GM23248 (cell line): ENCODE measurements around the gene GPR18. TPM values are rescaled to one million over a fixed set of nuclear protein-coding genes. Genes with fewer than 3 reads are reported as not detected.

Source experiments
- DNase-seq: peaks from one replicate; pipeline ENCODE4 v3.0.0-alpha.2; 2015
- H2AFZ ChIP-seq: fragments of 200-600 bp; sonication (generic); 2 replicates; pipeline ENCODE4 v1.6.1; 2016; ENCODE audit warnings: antibody characterized with exemption
- H3F3A ChIP-seq: fragments of 200-600 bp; sonication (generic); 2 replicates; pipeline ENCODE4 v1.6.1; 2016; ENCODE audit warnings: mild to moderate bottlenecking, antibody characterized with exemption, mixed run types; ENCODE audit not compliant: insufficient read depth
- H3K27ac ChIP-seq: fragments of 200-600 bp; sonication (generic); 2 replicates; pipeline ENCODE4 v1.5.1; 2016; ENCODE audit warnings: mild to moderate bottlenecking
- H3K27me3 ChIP-seq: fragments of 200-600 bp; sonication (generic); replicated peaks from 2 replicates; pipeline ENCODE4 v1.6.1; 2016; ENCODE audit warnings: mild to moderate bottlenecking; ENCODE audit not compliant: insufficient read depth
- H3K36me3 ChIP-seq: fragments of 200-600 bp; sonication (generic); 2 replicates; pipeline ENCODE4 v1.6.1; 2016; ENCODE audit warnings: low read depth, mild to moderate bottlenecking
- H3K4me1 ChIP-seq: fragments of 200-600 bp; sonication (generic); 2 replicates; pipeline ENCODE4 v1.6.1; 2016; ENCODE audit warnings: mild to moderate bottlenecking; ENCODE audit not compliant: insufficient read depth
- H3K4me2 ChIP-seq: fragments of 200-600 bp; sonication (generic); one replicate; pipeline ENCODE4 v1.6.1; 2016; ENCODE audit warnings: mild to moderate bottlenecking; ENCODE audit not compliant: unreplicated experiment
- H3K4me3 ChIP-seq: fragments of 200-600 bp; sonication (generic); 2 replicates; pipeline ENCODE4 v1.5.1; 2016; ENCODE audit warnings: mild to moderate bottlenecking
- H3K79me2 ChIP-seq: fragments of 200-600 bp; sonication (generic); 2 replicates; pipeline ENCODE4 v1.6.1; 2016; ENCODE audit warnings: mild to moderate bottlenecking; ENCODE audit not compliant: insufficient read depth
- H3K9ac ChIP-seq: fragments of 200-600 bp; sonication (generic); 2 replicates; pipeline ENCODE4 v1.6.1; 2016; ENCODE audit warnings: mild to moderate bottlenecking
- H3K9me2 ChIP-seq: fragments of 200-600 bp; sonication (generic); 2 replicates; pipeline ENCODE4 v1.6.1; 2016; ENCODE audit warnings: mixed run types, mild to moderate bottlenecking, moderate library complexity; ENCODE audit not compliant: insufficient read depth
- H3K9me3 ChIP-seq: fragments of 200-600 bp; sonication (generic); one replicate; pipeline ENCODE4 v1.6.1; 2017; ENCODE audit warnings: low read depth
- H4K20me1 ChIP-seq: fragments of 200-600 bp; sonication (generic); 2 replicates; pipeline ENCODE4 v1.6.0; 2016; ENCODE audit not compliant: insufficient read depth
- EZH2 ChIP-seq: fragments of 200-600 bp; sonication (generic); IDR thresholded peaks from 2 replicates; pipeline ENCODE4 v1.6.1; 2018; ENCODE audit warnings: antibody characterized with exemption, mild to moderate bottlenecking; ENCODE audit not compliant: insufficient read depth, poor library complexity, severe bottlenecking
- EZH2phosphoT487 ChIP-seq: fragments of 200-600 bp; sonication (generic); IDR thresholded peaks from 2 replicates; pipeline ENCODE4 v1.6.1; 2018; ENCODE audit warnings: antibody characterized with exemption, moderate library complexity, mild to moderate bottlenecking, low read depth; ENCODE audit not compliant: insufficient read depth
- WGBS, 2 experiments: methylation state at CpG; one replicate each; pipeline ENCODE4 v1.1.6; 2015 to 2017; ENCODE audit warnings: low lambda C conversion rate in 2 of 2, low coverage in 1 of 2; ENCODE audit errors: missing lambda C conversion rate in 2 of 2; 5-methylcytosine and 5-hydroxymethylcytosine counted together
- in situ Hi-C: fragments of 300-500 bp; cut with MboI; formaldehyde crosslinking; loops from 2 replicates; pipeline ENCODE4 v1.15.0; 2020
- polyA plus RNA-seq: library from polyadenylated mRNA; unstranded; fragments of >200 nt; fragmentation: Nextera tagmentation; extraction: Ambion mirVana; gene quantifications from 2 replicates; pipeline ENCODE4 v1.2.1, GENCODE V29; 2016
- total RNA-seq: library from RNA; depleted of rRNA; stranded (reverse); fragments of >200 nt; shearing (Covaris generic); gene quantifications from 2 replicates; pipeline ENCODE4 v1.2.3, GENCODE V29; 2014

GPR18 gene
- total and polyA plus RNA-seq, 2 experiments from 2014 or later, result 0.46 TPM; not detected in 1

GRCh38 chr13:99301913-99302636 lies 43.9 kb upstream of the GPR18 start:
- Histone ChIP-seq H3K9me2 (no peaks in the 10 kb centered on the region), H3F3A (peaks cover 3% of the 10 kb centered on the region), H2AFZ (no peak overlapping the region), H3K4me2 (no peak overlapping the region), H3K27ac (no peak overlapping the region), H3K9ac (no peak overlapping the region), H3K79me2 (0 out of 2 replicates have a peak, but pooled peaks cover 4% of the 10 kb centered on the region), H3K4me3 (no peak overlapping the region), H3K36me3 (no peaks in the 10 kb centered on the region), H4K20me1 (no peaks in the 10 kb centered on the region), H3K27me3 (no peaks in the 10 kb centered on the region), H3K4me1 (peaks cover 8% of the 10 kb centered on the region), H3K9me3 (no peaks in the 10 kb centered on the region)
- no peak for DNase-seq
- in situ Hi-C loops, result no loop called here
- TF ChIP-seq EZH2phosphoT487 (no peak), EZH2 (no peak)
- WGBS, 2 experiments, result 100% methylated on average over 1 of the region's 1 CpG

GRCh38 chr13:99301056-99301838 lies 43.1 kb upstream of the GPR18 start:
- 91 to 96% methylated on average over 7 of the region's 7 CpGs for WGBS, 2 experiments
- no peaks in the 10 kb centered on the region for H3K9me2 ChIP-seq
- H3K4me1 ChIP-seq, result peaks cover 5% of the 10 kb centered on the region; the same call in 1 of the 2 replicates
- no peak overlapping the region for H3K9ac ChIP-seq
- no peak overlapping the region for H3K4me3 ChIP-seq
- no peak for DNase-seq
- TF ChIP-seq EZH2phosphoT487 (no peak), EZH2 (no peak)
- no peaks in the 10 kb centered on the region for H4K20me1 ChIP-seq
- no peaks in the 10 kb centered on the region for H3K9me3 ChIP-seq
- no peak overlapping the region for H3K4me2 ChIP-seq
- in situ Hi-C loops, result no loop called here
- 0 out of 2 replicates have a peak, but pooled peaks cover 4% of the 10 kb centered on the region for H3K79me2 ChIP-seq
- H3K27me3 ChIP-seq, result no peaks in the 10 kb centered on the region
- no peak overlapping the region for H2AFZ ChIP-seq
- no peak overlapping the region for H3K27ac ChIP-seq
- H3K36me3 ChIP-seq, result no peaks in the 10 kb centered on the region
- no peaks in the 10 kb centered on the region for H3F3A ChIP-seq

- DNase-seq, result no peak
- Histone ChIP-seq H4K20me1 (no peaks in the 10 kb centered on the region), H3K9me2 (no peaks in the 10 kb centered on the region), H3K4me2 (no peak overlapping the region), H3K9ac (no peak overlapping the region), H2AFZ (no peak overlapping the region), H3F3A (no peaks in the 10 kb centered on the region), H3K79me2 (no peaks in the 10 kb centered on the region), H3K9me3 (no peaks in the 10 kb centered on the region), H3K27ac (no peak overlapping the region), H3K27me3 (no peaks in the 10 kb centered on the region), H3K4me1 (peaks cover 5% of the 10 kb centered on the region; the same call in 1 of the 2 replicates), H3K36me3 (no peaks in the 10 kb centered on the region), H3K4me3 (no peak overlapping the region)
- in situ Hi-C loops, result no loop called here
- TF ChIP-seq EZH2phosphoT487 (no peak), EZH2 (no peak)
- WGBS, 2 experiments, result 91 to 93% methylated on average over 4 of the region's 4 CpGs
These were observed 41.8 kb upstream of the GPR18 start for GRCh38 chr13:99299920-99300341.

GRCh38 chr13:99299256-99299919 lies 41.2 kb upstream of the GPR18 start:
- H3K4me1 ChIP-seq, result peaks cover 5% of the 10 kb centered on the region; the same call in 1 of the 2 replicates
- H3K27me3 ChIP-seq, result no peaks in the 10 kb centered on the region
- no peak overlapping the region for H3K4me3 ChIP-seq
- no peak overlapping the region for H2AFZ ChIP-seq
- H3K4me2 ChIP-seq, result no peak overlapping the region
- H3K9ac ChIP-seq, result no peak overlapping the region
- H3K36me3 ChIP-seq, result no peaks in the 10 kb centered on the region
- WGBS, 2 experiments, result 91 to 93% methylated on average over 4 of the region's 4 CpGs
- H3K79me2 ChIP-seq, result no peaks in the 10 kb centered on the region
- H3F3A ChIP-seq, result no peaks in the 10 kb centered on the region
- H3K9me3 ChIP-seq, result no peaks in the 10 kb centered on the region
- no peaks in the 10 kb centered on the region for H4K20me1 ChIP-seq
- TF ChIP-seq EZH2phosphoT487 (no peak), EZH2 (no peak)
- in situ Hi-C loops, result no loop called here
- no peak for DNase-seq
- H3K27ac ChIP-seq, result no peak overlapping the region
- H3K9me2 ChIP-seq, result no peaks in the 10 kb centered on the region
